Measurements from ENCODE around the gene SDR9C7. TPM values are rescaled to one million over a fixed set of nuclear protein-coding genes. Genes with fewer than 3 reads are reported as not detected.
"Not testable (repeated sequence)": the region's sequence is repeated elsewhere in the genome, so short reads cannot be mapped to it uniquely, and the experiment has no call there.

Gene SDR9C7
- polyA plus RNA-seq (2013, experiment 1 of 2) = not detected
- not detected for polyA plus RNA-seq (2013, experiment 2 of 2)

DNA sequence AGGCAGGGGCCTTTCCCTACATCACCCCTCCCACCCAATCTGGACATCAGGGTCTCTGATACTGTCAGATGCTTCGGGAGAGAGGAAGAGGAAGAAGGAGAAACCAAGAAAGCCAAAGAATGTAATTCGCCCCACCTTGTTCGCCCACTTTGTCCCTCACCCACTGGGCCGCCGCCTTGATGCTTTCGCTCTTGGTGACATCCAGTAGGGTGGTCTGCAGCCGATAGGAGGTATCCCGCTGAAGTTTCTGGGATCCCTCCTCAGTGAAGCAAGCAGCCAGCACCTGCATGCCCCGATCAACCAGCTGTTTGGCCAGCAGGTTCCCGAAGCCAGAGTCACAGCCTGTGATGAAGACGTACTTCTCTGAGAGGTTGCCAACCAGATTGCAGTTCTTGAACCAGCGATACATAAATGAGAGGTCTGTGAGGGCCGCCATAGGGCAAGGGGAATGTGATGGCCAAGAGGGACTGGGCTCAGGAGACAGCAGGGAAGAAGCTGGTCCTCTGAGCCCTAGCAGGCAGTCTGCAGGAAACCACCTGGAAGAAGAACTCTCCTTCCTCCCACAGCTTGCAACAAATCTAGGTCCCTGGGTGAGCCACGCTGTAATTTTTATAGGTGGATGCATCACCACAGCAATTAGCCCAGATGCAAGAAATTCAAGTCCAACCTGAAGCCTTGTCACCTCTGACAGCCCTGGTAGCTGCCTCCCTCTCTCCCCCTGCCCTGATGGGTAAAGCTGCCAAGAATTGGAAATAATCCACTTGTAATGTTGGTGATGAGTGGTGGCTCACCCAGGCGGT lies at the start of gene SDR9C7:
TSS of gene SDR9C7 (minus strand) at position 583 of the 800 bp plus-strand sequence. CDS start at position 436, 147 bp downstream.
- Histone ChIP-seq H3K9ac (ENCODE audit: low read depth, low read length) (no peak within 1 kb of the TSS), H3K4me3 (ENCODE audit: low read length) (no peak within 1 kb of the TSS), H3K4me1 (ENCODE audit: insufficient read depth, low read length) (peaks cover 16% of the 10 kb centered on the region), H3K36me3 (ENCODE audit: insufficient read depth, low read length) (no peaks in the 10 kb centered on the region), H3K27ac (ENCODE audit: low read depth, low read length) (no peak within 1 kb of the TSS), H3K27me3 (ENCODE audit: insufficient read depth, low read length) (no peaks in the 10 kb centered on the region), H3K9me3 (ENCODE audit: insufficient read depth, low read depth, low read length) (no peaks in the 10 kb centered on the region)
- 93% methylated on average over 15 of the region's 15 CpGs for WGBS

DNA sequence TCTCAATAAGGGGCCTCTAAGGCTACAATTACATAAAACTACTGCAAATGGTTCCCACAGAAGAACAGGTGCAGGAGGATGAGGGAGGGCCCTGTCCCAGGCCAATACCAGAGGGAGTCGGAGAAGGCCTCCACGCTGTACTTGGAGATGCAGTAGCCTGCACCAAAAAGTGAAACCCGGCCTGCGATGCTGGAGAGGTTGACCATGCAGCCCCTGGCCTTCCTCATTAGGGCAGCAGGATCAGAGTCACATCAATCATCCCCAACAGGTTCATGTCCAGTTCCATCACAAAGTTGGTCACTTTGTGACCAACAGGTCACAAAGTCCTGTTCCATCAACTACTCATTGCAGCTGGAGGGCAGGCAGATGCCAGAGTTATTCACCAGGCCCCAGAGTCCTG lies 49.2 kb upstream of the SDR9C7 start:
- Histone ChIP-seq H3K9me3 (ENCODE audit: insufficient read depth, low read depth, low read length) (no peaks in the 10 kb centered on the region), H3K4me3 (ENCODE audit: low read length) (no peak overlapping the region), H3K9ac (ENCODE audit: low read depth, low read length) (no peak overlapping the region), H3K4me1 (ENCODE audit: insufficient read depth, low read length) (peaks cover 7% of the 10 kb centered on the region; the same call in 1 of the 2 replicates), H3K36me3 (ENCODE audit: insufficient read depth, low read length) (no peaks in the 10 kb centered on the region), H3K27me3 (ENCODE audit: insufficient read depth, low read length) (no peaks in the 10 kb centered on the region), H3K27ac (ENCODE audit: low read depth, low read length) (no peak overlapping the region)
- WGBS = 91% methylated on average over 4 of the region's 4 CpGs

DNA sequence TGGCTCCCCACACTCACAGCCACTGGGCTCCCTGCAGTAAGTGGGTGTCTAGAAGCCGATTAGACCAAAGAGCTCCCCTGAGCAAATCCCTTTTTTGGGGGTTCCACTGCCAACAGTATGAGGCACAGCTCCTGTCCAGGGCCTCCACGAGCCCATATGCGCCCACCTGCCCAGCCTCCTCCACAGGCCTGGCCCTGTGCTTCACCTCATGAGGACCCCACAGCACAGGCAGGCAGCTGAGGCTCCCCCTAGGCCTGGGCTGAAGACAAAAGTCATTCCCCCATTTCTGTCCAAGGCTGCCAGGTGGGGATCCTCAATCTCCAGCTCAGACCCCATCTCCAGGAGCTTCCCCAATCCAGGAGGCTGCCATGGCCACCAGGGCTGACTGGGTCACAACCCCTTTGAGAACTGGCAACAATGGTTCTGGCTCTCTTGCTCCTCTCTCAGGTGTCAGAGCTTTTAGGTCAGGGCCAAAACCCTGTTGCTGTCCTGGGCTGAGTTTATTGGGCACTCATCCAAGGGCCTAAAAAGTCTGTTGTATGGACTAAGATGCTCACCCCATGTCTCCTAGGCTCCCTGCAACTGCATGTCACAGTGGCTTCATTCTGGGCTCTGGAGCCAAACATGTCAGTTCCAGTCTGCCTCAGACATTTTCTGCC lies 48.5 kb upstream of the SDR9C7 start:
- 88% methylated on average over 3 of the region's 3 CpGs for WGBS
- not testable (repeated sequence) for H3K27me3 ChIP-seq (ENCODE audit: insufficient read depth, low read length); H3K9me3 ChIP-seq (ENCODE audit: insufficient read depth, low read depth, low read length); H3K4me3 ChIP-seq (ENCODE audit: low read length); H3K27ac ChIP-seq (ENCODE audit: low read depth, low read length); H3K9ac ChIP-seq (ENCODE audit: low read depth, low read length); H3K36me3 ChIP-seq (ENCODE audit: insufficient read depth, low read length); H3K4me1 ChIP-seq (ENCODE audit: insufficient read depth, low read length)

DNA sequence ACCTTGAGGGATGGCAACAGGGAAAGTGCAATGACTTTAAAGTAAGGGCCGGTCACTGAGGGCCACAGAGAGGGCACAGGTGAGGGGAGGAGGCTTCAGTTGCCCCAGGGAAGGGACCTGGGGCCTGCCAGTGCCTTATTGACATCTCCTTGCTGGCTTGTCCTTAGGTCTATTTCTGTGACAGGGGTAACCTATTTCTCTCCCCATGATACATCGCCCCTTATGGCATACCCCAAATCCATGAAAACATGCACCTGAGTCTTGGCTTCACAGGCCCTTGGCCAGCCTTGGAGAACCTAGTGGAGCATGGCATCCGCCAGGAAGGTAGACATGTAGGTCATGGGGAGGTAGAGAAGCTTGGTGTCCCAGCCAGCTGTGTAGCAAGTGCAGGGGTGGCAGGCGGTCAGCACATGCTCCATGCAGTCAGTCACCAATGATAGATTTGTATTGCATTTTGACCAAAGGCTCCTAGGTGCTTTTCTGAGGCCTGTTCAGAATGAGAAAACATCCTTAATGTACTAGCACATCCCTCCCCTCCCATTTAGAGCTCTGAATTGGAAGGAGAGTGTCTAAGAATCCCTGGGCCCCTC lies 46.8 kb upstream of the SDR9C7 start:
- Histone ChIP-seq H3K27me3 (ENCODE audit: insufficient read depth, low read length) (no peaks in the 10 kb centered on the region), H3K4me3 (ENCODE audit: low read length) (no peak overlapping the region), H3K4me1 (ENCODE audit: insufficient read depth, low read length) (no peaks in the 10 kb centered on the region), H3K36me3 (ENCODE audit: insufficient read depth, low read length) (no peaks in the 10 kb centered on the region), H3K9ac (ENCODE audit: low read depth, low read length) (no peak overlapping the region), H3K9me3 (ENCODE audit: insufficient read depth, low read depth, low read length) (no peaks in the 10 kb centered on the region), H3K27ac (ENCODE audit: low read depth, low read length) (no peak overlapping the region)
- WGBS = 94% methylated on average over 4 of the region's 4 CpGs

DNA sequence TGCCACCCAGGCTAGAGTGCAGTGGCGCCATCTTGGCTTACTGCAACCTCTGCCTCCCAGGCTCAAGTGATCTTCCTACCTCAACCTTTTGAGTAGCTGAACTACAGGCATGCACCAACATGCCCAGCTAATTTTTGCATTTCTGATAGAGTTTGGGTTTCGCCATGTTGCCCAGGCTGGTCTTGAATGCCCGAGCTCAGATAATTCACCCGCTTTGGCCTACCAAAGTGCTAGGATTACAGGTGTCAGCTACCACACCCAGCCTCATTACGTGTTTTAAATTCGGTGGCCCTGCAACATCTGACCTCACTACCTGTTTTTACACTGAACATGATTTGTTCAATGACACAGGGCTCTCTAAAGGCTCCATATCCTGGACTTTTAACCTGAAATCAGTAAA lies 46.1 kb upstream of the SDR9C7 start:
- Histone ChIP-seq H3K27ac (ENCODE audit: low read depth, low read length) (no peak overlapping the region), H3K36me3 (ENCODE audit: insufficient read depth, low read length) (no peaks in the 10 kb centered on the region), H3K4me1 (ENCODE audit: insufficient read depth, low read length) (no peaks in the 10 kb centered on the region), H3K9ac (ENCODE audit: low read depth, low read length) (no peak overlapping the region), H3K4me3 (ENCODE audit: low read length) (no peak overlapping the region), H3K9me3 (ENCODE audit: insufficient read depth, low read depth, low read length) (no peaks in the 10 kb centered on the region), H3K27me3 (ENCODE audit: insufficient read depth, low read length) (no peaks in the 10 kb centered on the region)
- WGBS = 90% methylated on average over 6 of the region's 6 CpGs

DNA sequence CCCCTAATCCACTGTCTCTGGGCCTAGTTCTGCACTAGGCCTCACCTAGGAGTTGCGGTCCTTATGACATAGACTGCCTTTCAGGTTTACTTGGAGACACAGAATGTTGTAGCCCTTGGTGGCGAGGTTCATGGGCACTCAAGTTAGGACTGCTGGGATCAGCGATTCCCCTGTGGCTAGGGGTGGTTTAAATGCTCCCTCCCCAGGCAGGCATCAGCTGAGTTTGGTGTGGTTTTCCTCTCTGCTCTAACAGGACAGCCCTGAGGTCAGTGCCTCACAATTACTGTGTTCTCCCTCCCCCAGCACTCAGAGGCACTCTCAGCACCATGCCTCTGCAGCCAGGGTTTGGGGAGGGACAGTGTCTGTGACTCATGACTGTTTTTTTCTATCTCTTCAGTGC lies 45.4 kb upstream of the SDR9C7 start:
- Histone ChIP-seq H3K9ac (ENCODE audit: low read depth, low read length) (no peak overlapping the region), H3K4me3 (ENCODE audit: low read length) (no peak overlapping the region), H3K9me3 (ENCODE audit: insufficient read depth, low read depth, low read length) (no peaks in the 10 kb centered on the region), H3K27ac (ENCODE audit: low read depth, low read length) (no peak overlapping the region), H3K4me1 (ENCODE audit: insufficient read depth, low read length) (no peaks in the 10 kb centered on the region), H3K27me3 (ENCODE audit: insufficient read depth, low read length) (no peaks in the 10 kb centered on the region), H3K36me3 (ENCODE audit: insufficient read depth, low read length) (no peaks in the 10 kb centered on the region)
- 87% methylated on average over 3 of the region's 3 CpGs for WGBS

DNA sequence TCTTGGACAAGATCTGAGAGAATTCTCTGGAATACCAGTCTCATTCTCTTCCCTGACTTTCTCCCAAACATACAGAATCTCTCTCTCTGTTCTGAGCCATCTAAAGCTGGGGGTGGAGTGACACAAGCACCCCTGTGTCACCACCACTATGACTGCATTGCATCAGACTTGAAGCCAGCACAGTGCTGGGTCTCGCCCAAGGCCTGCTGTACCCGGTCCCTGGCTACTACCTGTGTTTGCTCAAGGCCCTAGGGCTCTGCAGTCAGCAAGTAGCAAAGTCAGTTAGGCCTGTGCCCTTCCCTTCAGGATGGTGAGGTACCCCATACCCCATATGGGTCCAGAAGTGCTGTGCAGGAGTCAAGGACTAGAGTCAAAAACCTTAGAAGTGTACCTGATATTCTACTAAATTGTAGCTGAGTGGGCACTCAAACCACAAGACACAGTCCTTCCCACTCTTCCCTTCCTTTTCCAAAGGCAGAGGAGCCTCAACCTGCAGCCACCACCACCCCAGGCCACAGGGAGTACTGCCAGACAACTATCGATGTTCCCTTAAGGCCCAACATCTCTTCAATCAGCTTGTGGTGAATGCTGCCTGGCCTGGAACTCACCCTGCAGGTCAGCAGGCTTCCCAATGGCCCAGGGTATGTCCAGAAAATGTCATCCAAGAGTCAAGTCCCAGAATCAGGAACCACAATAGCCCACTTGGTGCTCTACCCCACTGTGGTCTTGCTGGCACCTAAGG lies 44.4 kb upstream of the SDR9C7 start:
- Histone ChIP-seq H3K4me3 (ENCODE audit: low read length) (no peak overlapping the region), H3K27ac (ENCODE audit: low read depth, low read length) (no peak overlapping the region), H3K9me3 (ENCODE audit: insufficient read depth, low read depth, low read length) (no peaks in the 10 kb centered on the region), H3K27me3 (ENCODE audit: insufficient read depth, low read length) (no peaks in the 10 kb centered on the region), H3K4me1 (ENCODE audit: insufficient read depth, low read length) (no peaks in the 10 kb centered on the region), H3K9ac (ENCODE audit: low read depth, low read length) (no peak overlapping the region), H3K36me3 (ENCODE audit: insufficient read depth, low read length) (no peaks in the 10 kb centered on the region)
- 87% methylated on average over 3 of the region's 3 CpGs for WGBS

DNA sequence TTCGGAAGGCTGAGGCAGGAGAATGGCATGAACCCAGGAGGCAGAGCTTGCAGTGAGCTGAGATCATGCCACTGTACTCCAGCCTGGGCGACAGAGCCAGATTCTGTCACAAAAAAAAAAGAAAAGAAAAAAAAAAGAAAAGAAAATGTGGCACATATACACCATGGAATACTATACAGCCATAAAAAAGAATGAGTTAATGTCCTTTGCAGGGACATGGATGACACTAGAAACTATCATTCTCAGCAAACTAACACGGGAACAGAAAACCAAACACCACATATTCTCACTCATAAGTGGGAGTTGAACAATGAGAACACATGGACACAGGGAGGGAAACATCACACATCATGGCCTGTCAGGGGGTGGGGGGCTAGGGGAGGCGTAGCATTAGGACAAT lies 43.2 kb upstream of the SDR9C7 start:
- H3K4me1 ChIP-seq (ENCODE audit: insufficient read depth, low read length); H3K4me3 ChIP-seq (ENCODE audit: low read length); H3K9ac ChIP-seq (ENCODE audit: low read depth, low read length); H3K36me3 ChIP-seq (ENCODE audit: insufficient read depth, low read length); H3K27me3 ChIP-seq (ENCODE audit: insufficient read depth, low read length); H3K27ac ChIP-seq (ENCODE audit: low read depth, low read length); H3K9me3 ChIP-seq (ENCODE audit: insufficient read depth, low read depth, low read length): not testable (repeated sequence)
- 91% methylated on average over 3 of the region's 4 CpGs for WGBS

DNA sequence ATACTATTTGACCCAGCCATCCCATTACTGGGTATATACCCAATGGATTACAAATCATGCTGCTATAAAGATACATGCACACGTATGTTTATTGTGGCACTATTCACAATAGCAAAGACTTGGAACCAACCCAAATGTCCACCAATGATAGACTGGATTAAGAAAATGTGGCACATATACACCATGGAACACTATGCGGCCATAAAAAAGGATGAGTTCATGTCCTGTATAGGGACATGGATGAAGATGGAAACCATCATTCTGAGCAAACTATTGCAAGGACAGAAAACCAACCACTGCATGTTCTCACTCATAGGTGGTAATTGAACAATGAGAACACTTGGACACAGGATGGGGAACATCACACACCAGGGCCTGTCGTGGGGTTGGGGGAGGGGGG lies 40.0 kb upstream of the SDR9C7 start:
- H3K4me1 ChIP-seq (ENCODE audit: insufficient read depth, low read length) = not testable (repeated sequence)

DNA sequence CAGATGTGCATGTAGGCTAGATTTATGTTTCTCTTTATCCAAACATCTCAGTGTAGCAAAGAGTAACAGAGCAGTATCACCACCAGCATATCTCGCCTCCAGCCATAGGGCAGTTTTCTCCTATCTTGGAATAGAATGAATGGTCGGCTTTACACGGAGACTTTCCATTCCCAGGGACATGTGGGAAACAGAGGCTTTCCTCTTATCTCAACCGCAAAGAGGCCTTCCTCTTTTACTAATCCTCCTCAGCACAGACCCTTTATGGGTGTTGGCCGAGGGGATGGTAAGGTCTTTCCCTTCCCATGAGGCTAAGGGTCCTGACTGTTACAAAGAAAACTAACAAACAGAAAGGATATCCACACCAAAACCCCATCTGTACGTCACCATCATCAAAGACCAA lies 34.7 kb upstream of the SDR9C7 start:
- H3K36me3 ChIP-seq (ENCODE audit: insufficient read depth, low read length); H3K9ac ChIP-seq (ENCODE audit: low read depth, low read length); H3K27ac ChIP-seq (ENCODE audit: low read depth, low read length); H3K4me3 ChIP-seq (ENCODE audit: low read length); H3K9me3 ChIP-seq (ENCODE audit: insufficient read depth, low read depth, low read length); H3K4me1 ChIP-seq (ENCODE audit: insufficient read depth, low read length); H3K27me3 ChIP-seq (ENCODE audit: insufficient read depth, low read length): not testable (repeated sequence)
- WGBS = 96% methylated on average over 5 of the region's 6 CpGs

More for the DNA sequence above, 40.0 kb upstream of the SDR9C7 start:
- not testable (repeated sequence) for H3K36me3 ChIP-seq (ENCODE audit: insufficient read depth, low read length); H3K9me3 ChIP-seq (ENCODE audit: insufficient read depth, low read depth, low read length); H3K27me3 ChIP-seq (ENCODE audit: insufficient read depth, low read length); H3K9ac ChIP-seq (ENCODE audit: low read depth, low read length); H3K4me3 ChIP-seq (ENCODE audit: low read length); H3K27ac ChIP-seq (ENCODE audit: low read depth, low read length)
- WGBS = 96% methylated on average over 3 of the region's 3 CpGs
